Parathyroid adenoma (tissue), 2 donors: ENCODE results near the gene SH3BP4.

ENCODE experiments used
- H2AFZ ChIP-seq: fragments of 300-600 bp; sonication (generic); one replicate; pipeline ENCODE4 v1.7.0; 2017; ENCODE audit warnings: antibody characterized with exemption, mild to moderate bottlenecking
- H3K27ac ChIP-seq: fragments of 300-600 bp; sonication (generic); one replicate; pipeline ENCODE4 v1.7.0; 2017
- H3K27me3 ChIP-seq: fragments of 300-600 bp; sonication (generic); one replicate; pipeline ENCODE4 v1.7.0; 2017; ENCODE audit warnings: low read length; ENCODE audit not compliant: control insufficient read depth, insufficient read depth
- H3K36me3 ChIP-seq: fragments of 300-600 bp; sonication (generic); one replicate; pipeline ENCODE4 v1.7.0; 2017; ENCODE audit warnings: low read length; ENCODE audit not compliant: control insufficient read depth, insufficient read depth
- H3K4me1 ChIP-seq: fragments of 300-600 bp; sonication (generic); one replicate; pipeline ENCODE4 v1.7.0; 2017; ENCODE audit warnings: control low read depth
- H3K4me2 ChIP-seq: fragments of 300-600 bp; sonication (generic); one replicate; pipeline ENCODE4 v1.7.0; 2017; ENCODE audit warnings: low read length
- H3K4me3 ChIP-seq: fragments of 300-600 bp; sonication (generic); one replicate; pipeline ENCODE4 v1.7.0; 2017; ENCODE audit warnings: low read depth, low read length
- H3K79me2 ChIP-seq: fragments of 300-600 bp; sonication (generic); one replicate; pipeline ENCODE4 v1.7.0; 2017; ENCODE audit warnings: control low read depth
- H3K9ac ChIP-seq: fragments of 300-600 bp; sonication (generic); one replicate; pipeline ENCODE4 v1.7.0; 2017; ENCODE audit warnings: mild to moderate bottlenecking
- H3K9me3 ChIP-seq: fragments of 300-600 bp; sonication (generic); one replicate; pipeline ENCODE4 v1.7.0; 2017; ENCODE audit warnings: low read length; ENCODE audit not compliant: control insufficient read depth
- TF ChIP-seq, protein P1 (sequence below): fragments of 300-600 bp; sonication (generic); IDR thresholded peaks from one replicate; pipeline ENCODE4 v1.7.0; 2017; ENCODE audit warnings: antibody characterized with exemption, mild to moderate bottlenecking
- donor health status: primary hyperparathyroidism.

SH3BP4 gene

DNA sequence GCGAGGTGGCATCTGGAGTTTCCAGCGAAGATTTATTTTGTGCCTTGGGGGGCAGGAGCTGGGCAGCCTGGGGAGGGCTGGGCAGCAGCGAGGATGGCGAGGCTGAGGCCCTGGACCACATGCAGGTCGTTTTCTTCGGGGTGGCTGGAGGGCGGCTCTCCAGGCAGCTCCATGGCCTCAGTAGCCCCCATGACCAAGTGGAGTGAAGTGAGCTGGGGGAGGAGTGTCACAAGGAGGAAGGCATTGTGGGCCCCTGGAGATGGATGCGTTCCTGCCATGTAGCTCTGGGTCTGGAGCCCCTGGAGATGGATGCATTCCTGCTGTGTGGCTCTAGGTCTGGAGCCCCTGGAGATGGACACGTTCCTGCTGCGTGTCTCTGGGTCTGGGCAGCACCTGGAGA, 40.4 kb downstream of the SH3BP4 start:
- Histone ChIP-seq H3K4me1 (no peaks in the 10 kb centered on the region), H3K4me2 (no peak overlapping the region), H3K4me3 (no peak overlapping the region), H3K9ac (no peak overlapping the region), H3K27ac (no peak overlapping the region), H3K27me3 (no peaks in the 10 kb centered on the region), H3K9me3 (no peaks in the 10 kb centered on the region), H3K36me3 (no peaks in the 10 kb centered on the region), H3K79me2 (no peaks in the 10 kb centered on the region), H2AFZ (no peak overlapping the region)
- TF ChIP-seq, protein P1, sequence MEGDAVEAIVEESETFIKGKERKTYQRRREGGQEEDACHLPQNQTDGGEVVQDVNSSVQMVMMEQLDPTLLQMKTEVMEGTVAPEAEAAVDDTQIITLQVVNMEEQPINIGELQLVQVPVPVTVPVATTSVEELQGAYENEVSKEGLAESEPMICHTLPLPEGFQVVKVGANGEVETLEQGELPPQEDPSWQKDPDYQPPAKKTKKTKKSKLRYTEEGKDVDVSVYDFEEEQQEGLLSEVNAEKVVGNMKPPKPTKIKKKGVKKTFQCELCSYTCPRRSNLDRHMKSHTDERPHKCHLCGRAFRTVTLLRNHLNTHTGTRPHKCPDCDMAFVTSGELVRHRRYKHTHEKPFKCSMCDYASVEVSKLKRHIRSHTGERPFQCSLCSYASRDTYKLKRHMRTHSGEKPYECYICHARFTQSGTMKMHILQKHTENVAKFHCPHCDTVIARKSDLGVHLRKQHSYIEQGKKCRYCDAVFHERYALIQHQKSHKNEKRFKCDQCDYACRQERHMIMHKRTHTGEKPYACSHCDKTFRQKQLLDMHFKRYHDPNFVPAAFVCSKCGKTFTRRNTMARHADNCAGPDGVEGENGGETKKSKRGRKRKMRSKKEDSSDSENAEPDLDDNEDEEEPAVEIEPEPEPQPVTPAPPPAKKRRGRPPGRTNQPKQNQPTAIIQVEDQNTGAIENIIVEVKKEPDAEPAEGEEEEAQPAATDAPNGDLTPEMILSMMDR = no peak

DNA sequence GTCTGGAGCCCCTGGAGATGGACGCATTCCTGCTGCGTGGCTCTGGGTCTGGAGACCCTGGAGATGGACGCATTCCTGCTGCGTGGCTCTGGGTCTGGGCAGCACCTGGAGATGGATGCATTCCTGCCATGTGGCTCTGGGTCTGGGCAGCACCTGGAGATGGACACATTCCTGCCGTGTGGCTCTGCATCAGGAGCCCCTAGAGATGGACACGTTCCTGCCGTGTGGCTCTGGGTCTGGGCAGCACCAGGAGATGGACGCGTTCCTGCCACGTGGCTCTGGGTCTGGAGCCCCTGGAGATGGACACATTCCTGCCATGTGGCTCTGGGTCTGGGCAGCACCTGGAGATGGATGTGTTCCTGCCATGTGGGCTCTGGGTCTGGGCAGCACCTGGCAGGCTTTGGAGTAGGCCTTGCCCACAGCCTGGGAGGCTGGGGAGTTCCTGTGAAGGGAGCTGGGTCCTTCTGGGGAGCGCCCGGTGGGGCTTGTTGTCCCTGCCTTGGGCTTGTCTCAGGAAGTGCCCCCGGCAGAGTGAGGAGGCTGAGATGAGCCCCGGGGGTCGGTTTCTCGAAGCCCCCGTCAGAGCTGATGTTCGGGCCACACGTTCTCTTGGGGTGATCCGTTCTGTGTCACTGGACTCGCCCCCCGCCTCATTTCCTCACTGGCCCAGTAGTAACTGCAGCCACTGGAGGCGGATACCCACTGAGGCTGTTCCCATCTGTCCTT, 41.0 kb downstream of the SH3BP4 start:
- H3K27ac ChIP-seq = no peak overlapping the region
- no peak overlapping the region for H2AFZ ChIP-seq

DNA sequence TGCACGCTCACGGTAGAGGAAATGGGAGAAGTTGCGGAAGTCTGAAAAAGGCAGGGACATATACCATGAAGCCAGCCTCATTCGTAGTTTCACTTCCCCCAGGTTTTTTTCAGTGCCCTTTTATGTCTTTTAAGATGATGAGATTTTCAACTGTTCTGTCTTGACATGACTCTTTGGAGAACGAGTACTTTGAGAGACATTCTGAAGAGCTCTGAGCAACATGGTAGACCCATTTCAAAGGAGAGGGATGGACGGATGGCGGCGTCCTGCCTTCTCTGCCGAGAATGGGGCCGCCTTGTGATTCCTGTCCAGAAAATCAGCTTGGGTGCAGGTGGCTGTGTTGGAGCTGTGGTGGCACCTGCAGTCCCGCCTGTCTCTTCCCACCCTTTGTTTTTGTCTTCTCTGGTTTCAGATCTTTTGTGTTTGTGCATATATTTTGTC, 41.7 kb downstream of the SH3BP4 start:
- no peak overlapping the region for H2AFZ ChIP-seq
- H3K27me3 ChIP-seq = no peaks in the 10 kb centered on the region
- no peak overlapping the region for H3K4me3 ChIP-seq
- no peak overlapping the region for H3K9ac ChIP-seq
- H3K4me2 ChIP-seq = no peak overlapping the region
- no peaks in the 10 kb centered on the region for H3K4me1 ChIP-seq
- TF ChIP-seq, protein P1 = no peak
- no peak overlapping the region for H3K27ac ChIP-seq
- no peaks in the 10 kb centered on the region for H3K36me3 ChIP-seq
- H3K9me3 ChIP-seq = no peaks in the 10 kb centered on the region
- no peaks in the 10 kb centered on the region for H3K79me2 ChIP-seq

More for the DNA sequence above, 41.0 kb downstream of the SH3BP4 start:
- Histone ChIP-seq H3K36me3 (no peaks in the 10 kb centered on the region), H3K4me2 (no peak overlapping the region), H3K9me3 (no peaks in the 10 kb centered on the region), H3K4me1 (no peaks in the 10 kb centered on the region), H3K4me3 (no peak overlapping the region), H3K79me2 (no peaks in the 10 kb centered on the region), H3K9ac (no peak overlapping the region), H3K27me3 (no peaks in the 10 kb centered on the region)
- TF ChIP-seq, protein P1 = no peak

DNA sequence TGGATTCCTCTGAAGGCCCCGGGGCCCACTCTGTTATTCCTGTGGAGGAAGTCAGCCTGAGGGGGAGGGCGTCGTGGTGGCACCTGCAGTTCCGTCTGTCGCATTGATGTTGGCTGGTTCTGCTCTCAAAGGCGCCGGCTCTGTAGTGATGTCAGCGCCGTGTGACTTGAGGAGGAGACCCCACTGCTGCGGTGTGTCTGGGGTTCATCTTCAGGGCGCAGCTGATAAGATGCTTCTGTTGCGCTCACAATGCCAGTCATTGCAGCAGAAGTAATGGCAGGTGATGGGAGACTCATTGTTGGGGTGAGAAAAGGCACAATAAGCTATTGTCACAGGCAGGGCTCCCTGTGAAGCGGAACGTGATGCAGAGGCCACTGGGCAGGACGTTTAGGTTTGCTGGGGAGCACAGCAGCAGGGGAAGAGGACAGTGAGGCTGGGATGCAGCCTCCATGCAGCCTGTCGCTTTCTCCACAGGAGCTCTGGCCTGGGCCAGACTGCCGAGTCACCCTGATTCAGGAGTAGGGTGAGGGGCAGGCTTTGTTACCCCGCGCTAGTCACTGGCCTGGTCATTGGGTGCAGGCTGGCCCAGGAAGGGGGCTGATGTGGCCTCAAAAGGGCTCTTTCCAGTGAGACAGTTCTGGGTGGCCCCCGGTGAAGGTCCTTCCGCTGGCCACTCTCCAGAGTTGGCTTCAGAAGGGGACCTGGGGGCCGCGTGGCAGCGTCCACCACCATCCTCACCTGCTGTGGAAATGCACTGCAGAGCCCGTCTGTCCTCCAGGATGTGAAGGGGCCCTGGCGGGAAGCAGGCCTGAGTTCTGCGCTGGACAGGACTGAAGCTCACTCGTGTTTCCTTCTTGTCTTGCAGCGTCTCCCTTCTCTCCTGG, 42.9 kb downstream of the SH3BP4 start:
- Histone ChIP-seq H3K9me3 (no peaks in the 10 kb centered on the region), H3K27ac (no peak overlapping the region)

More for the DNA sequence above, 42.9 kb downstream of the SH3BP4 start:
- no peak overlapping the region for H3K4me2 ChIP-seq
- TF ChIP-seq, protein P1 = no peak
- H3K4me1 ChIP-seq = no peaks in the 10 kb centered on the region
- H3K4me3 ChIP-seq = no peak overlapping the region
- H3K36me3 ChIP-seq = no peaks in the 10 kb centered on the region
- H2AFZ ChIP-seq = no peak overlapping the region
- H3K79me2 ChIP-seq = no peaks in the 10 kb centered on the region
- no peak overlapping the region for H3K9ac ChIP-seq
- no peaks in the 10 kb centered on the region for H3K27me3 ChIP-seq
